Activated CD4-positive, CD25-positive, alpha-beta regulatory T cell treated with anti-CD3 and anti-CD28 coated beads, Interleukin-2, amount 50 U/mL, for 72 hours (primary cell): ENCODE results near the gene MPHOSPH6.
"Not testable (repeated sequence)": the region's sequence is repeated elsewhere in the genome, so short reads cannot be mapped to it uniquely, and the experiment has no call there.

Experiments used
- DNase-seq: peaks from one replicate; pipeline ENCODE4 v3.0.0; 2021

The MPHOSPH6 gene

DNA sequence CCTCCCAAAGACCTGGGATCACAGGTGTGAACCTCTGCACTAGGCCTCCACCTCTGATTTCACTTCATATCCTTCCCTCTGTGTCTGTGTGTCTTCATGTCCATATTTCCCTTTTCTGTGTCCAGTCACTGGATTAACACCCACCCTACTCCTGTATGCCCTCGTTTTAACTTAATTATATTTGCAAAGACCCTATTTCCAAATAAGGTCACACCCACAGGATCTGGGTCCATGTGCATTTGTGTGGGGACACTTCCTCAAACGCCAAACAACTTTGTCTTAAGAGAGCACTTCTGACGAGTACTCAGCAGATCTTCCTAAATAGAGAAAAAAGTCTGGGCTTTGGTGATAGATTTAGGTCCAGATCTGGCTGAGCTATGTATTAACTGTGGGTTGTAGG lies 56.3 kb downstream of the MPHOSPH6 start:
- DNase-seq, result no peak

DNA sequence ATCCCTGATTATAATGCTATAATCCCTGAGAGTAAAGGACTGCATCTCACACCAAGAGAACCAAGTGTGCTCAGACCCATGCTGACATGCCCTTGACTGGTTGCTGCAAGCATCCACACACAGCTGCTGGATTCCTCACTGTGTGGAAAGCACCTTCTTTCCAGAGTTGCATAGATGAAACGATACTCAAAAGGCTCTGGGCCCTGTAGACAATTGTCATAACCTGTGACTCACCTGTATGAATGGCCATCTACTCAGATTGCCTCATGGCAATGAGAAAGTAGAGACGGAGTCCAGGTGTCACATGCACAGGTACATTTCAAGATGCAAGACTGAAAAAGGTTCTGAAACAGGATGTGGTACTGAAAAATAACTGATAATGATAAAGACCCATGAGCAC lies 58.1 kb downstream of the MPHOSPH6 start:
- no peak for DNase-seq

DNA sequence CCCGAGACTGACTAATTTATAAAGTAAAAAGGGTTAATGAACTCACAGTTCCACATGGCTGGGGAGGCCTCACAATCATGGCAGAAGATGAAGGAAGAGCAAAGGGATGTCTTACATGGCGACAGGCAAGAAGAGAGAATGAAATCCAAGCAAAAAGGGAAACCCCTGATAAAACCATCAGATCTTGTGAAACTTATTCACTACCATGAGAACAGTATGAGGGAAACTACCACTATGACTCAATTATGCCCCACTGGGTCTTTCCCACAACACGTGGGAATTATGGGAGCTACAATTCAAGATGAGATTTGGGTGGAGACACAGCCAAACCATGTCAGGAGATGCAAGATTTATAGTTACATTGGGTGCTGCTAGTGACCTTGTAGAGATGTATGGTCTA lies 60.8 kb downstream of the MPHOSPH6 start:
- DNase-seq, result not testable (repeated sequence)

DNA sequence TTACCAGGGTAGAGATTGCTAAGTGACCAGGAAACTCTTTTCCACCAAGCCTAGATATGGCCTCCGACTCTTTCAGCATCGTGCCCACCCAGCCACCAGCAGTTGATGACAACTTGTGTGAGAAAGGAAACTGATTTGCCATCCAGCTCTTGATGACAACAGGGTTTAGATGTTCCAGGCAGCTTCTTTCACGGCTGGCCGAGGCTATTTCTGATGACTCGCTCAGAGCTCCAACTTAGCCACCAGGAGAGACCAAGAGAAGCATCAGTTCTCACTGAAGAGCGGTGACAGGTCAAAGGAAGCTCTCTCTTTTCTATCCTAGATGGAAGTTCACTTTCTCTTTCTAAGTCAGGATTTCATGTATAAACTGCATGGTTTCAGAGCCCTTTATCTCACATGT lies 61.2 kb downstream of the MPHOSPH6 start:
- no peak for DNase-seq

DNA sequence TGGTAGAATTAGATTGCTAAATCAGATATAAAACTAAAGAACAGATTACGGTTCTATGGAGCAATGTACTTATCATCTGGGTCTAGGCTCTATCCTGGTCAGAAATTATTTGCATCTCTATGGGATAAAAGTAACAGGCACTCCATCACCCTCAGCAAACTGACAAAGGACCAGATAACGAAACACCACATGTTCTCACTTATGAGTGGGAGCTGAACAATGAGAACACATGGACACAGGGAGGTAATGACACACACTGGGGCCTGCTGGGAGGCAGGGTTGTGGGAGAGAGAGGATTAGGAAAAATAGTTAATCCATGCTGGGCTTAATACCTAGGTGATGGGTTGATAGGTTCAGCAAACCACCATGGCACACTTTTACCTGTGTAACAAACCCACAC lies 61.9 kb downstream of the MPHOSPH6 start:
- DNase-seq, result no peak

DNA sequence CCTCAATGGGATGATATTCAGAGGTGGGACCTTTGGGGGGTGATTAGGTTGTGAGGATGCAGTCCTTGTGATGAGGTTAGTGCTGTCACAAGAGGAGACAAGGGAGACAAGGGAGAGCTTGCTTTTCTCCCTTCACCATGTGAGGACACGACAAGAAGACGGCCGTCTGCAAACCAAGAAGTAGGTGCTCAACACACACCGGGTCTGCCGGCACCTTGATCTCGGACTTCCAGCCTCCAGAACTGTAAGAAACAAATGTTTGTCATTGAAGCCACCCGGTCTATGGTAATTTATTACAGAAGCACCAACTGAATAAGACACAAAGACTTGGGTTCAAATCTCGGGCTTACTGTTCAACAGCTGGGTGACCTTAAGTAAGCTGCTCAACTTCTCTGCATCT lies 64.9 kb downstream of the MPHOSPH6 start:
- no peak for DNase-seq
